GM18499 (cell line): ENCODE data around the gene KRT6C.
"Not testable (repeated sequence)": the region's sequence is repeated elsewhere in the genome, so short reads cannot be mapped to it uniquely, and the experiment has no call there.

Experiments used
- ATAC-seq: cut with Tn5 transposase; IDR thresholded peaks from one replicate; pipeline ENCODE4 v1.9.1; 2021; ENCODE audit warnings: moderate number of reproducible peaks; ENCODE audit not compliant: insufficient read depth, unreplicated experiment

KRT6C gene

DNA sequence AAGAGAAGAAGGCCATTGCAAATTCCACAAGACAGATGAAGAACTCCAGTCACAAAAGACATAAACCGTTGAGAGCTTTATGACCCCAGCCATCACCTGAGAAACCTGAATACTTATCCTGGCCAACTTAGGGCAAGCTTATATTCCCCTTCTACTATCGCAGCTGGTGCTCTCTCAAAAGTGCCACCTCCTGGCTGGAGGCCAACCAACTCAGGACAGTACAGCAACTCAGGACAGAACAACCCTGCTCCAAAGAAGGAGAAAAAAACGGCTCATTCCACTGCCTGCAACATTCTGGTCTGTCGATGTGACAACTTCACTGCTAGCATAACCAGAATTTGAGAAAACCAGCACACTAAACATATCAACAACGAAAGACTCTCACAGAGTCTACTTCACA, 11.9 kb downstream of the KRT6C start:
- ATAC-seq, result no peak

GRCh38 chr12:52458861-52459260, 14.7 kb downstream of the KRT6C start:
- no peak for ATAC-seq

DNA sequence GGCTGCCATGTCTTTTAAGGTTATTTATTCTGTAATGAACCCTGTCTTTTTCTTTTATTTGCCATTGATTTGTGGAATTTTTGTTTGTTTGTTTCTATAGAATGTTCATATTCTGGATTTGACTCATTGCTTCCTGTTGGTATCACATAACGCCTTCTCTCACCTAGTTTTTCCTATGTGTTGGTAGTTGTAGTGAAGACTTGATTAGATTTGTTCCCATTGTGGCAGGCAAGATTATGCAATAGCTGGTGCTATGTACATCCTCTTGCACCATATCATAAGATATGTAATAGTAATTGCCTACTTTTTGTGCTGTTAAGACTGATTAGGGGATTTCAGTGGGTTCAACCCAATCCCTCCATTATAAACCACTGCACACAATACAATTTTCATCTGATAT, 17.8 kb downstream of the KRT6C start:
- ATAC-seq, result no peak

- ATAC-seq, result no peak
Measured at GRCh38 chr12:52454411-52455201, 19.0 kb downstream of the KRT6C start.

GRCh38 chr12:52452101-52452500, 21.5 kb downstream of the KRT6C start, which contains the start of gene KRT6B:
TSS of gene KRT6B (minus strand) at chr12:52452146. CDS start at chr12:52452078, 68 bp downstream.
- no peak for ATAC-seq

- no peak for ATAC-seq
Measured at GRCh38 chr12:52448228-52448627, 25.4 kb downstream of the KRT6C start.

DNA sequence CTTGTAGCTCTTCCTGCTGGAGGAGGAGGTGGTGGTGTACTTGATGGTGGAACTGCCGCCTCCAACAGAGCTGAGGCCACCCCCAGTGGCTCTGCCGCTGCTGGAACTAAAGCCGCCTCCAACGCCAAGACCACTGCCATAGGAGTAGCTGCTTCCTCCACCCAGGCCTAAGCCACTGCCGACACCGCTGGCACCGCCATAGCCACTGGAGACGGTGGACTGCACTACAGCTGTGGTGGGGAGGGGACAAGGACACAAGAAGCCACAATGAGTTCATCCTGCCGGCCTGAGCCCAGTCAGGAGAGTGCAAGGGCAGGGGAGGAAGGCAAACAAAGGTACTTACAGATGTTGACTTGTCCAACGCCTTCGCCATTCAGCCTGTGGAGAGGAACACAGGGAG, 26.4 kb downstream of the KRT6C start:
- ATAC-seq, result not testable (repeated sequence)

DNA sequence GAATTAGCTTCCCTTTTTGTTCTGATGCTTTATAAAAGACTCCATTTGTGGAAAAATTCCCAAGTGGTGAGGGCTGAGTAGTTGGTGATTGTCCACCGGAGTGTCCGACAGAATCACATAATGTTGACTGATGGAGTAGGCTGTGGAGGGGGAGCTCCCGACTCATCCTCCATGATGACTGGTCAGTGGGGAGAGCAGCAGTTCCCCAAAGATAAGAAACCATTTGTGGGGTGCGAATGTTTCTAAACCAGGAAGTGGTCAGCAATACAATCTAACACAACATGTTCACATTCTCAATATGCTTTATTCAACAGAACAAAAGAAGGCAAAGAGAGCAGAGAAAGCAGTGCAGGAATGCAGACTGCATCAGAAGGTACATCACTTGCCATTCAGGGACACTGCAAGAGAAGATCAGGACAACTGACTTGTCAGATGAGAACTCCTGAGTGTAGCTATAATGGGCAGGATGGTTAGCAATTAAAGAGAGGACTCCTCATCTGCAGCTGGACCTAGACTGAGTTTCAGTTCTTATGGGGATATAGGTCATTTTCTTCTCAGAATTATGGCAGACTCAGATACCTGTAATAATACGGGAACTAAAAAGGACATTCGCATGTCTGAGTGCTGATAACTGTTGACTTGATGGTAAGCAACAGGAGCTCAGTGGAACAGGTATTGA, 27.1 kb downstream of the KRT6C start:
- no peak for ATAC-seq

GRCh38 chr12:52445876-52446275, 27.7 kb downstream of the KRT6C start:
- no peak for ATAC-seq

- no peak for ATAC-seq
Measured at GRCh38 chr12:52444647-52445595, 28.7 kb downstream of the KRT6C start.

- no peak for ATAC-seq
Measured at GRCh38 chr12:52443966-52444365, 29.6 kb downstream of the KRT6C start.

- ATAC-seq, result no peak
Measured at GRCh38 chr12:52442600-52443061, 31.0 kb downstream of the KRT6C start.

- ATAC-seq, result no peak
Measured at GRCh38 chr12:52441320-52441911, 32.2 kb downstream of the KRT6C start.

GRCh38 chr12:52440821-52441319, 32.7 kb downstream of the KRT6C start:
- ATAC-seq, result no peak

- ATAC-seq, result no peak
Measured at GRCh38 chr12:52439845-52440244, 33.8 kb downstream of the KRT6C start.

GRCh38 chr12:52439420-52439819, 34.2 kb downstream of the KRT6C start:
- no peak for ATAC-seq

DNA sequence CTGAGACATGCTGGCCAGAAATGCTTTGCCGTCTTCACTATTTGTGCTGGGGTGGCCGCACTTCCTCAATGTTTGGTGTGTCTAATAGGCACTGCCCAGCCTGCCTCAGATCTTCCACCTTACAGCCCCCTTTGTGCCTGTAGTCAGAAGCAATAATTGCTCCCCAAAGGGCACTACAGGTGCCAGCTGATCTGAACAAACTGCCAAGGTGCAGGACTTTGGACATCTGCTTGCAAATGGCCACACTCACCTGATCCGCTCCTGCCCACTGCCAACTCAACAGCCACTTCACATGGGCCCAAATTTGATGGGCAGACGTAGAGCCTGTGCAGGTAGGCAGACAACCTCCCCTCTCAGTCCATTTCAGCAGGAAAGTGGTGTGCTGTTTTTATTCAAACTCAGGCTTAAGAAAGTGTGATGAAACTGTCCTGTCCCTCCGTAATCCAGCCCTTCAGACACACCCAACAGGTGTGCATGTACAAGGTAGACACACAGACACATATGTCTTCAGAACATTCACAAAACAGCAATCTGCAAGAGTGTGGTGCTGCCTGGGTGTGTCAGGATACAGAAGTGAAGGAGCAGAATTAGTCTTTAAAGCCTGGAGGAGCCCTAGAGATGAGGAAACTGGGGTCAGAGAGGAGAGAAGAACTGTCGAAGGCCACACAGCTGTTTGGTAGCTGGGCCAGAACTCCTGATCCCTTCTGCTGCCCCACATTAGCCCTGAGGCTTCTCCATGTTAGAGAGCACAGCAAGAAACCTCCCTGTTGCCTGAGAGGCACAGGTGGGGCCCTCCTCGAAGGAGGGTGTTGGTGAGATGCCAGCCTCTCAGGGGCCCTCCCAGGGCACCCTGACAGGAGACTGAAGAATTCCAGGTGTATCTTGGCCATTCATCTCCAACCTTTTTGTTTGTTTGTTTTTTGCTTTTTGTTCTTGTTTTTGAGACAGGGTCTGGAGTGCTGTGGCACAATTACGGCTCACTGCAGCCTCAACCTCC, 35.0 kb downstream of the KRT6C start:
- no peak for ATAC-seq

GRCh38 chr12:52437508-52437907, 36.1 kb downstream of the KRT6C start:
- no peak for ATAC-seq
